ENCODE results near the gene MARF1.
A peak's percentile ranks its signal among the peaks of the same experiment; 100 is the strongest.
"Not testable (repeated sequence)": the region's sequence is repeated elsewhere in the genome, so short reads cannot be mapped to it uniquely, and the experiment has no call there.

Gene MARF1

GRCh38 chr16:15658149-15658548 is 15.2 kb upstream of the MARF1 start:
- H3K4me3 ChIP-seq (ENCODE audit: low read length) = no peak overlapping the region
- no peak for DNase-seq (ENCODE audit: low read depth, low spot score)

GRCh38 chr16:15655561-15655960 is 12.6 kb upstream of the MARF1 start:
- DNase-seq (ENCODE audit: low read depth, low spot score); H3K4me3 ChIP-seq (ENCODE audit: low read length): not testable (repeated sequence)

- DNase-seq (ENCODE audit: low read depth, low spot score) = no peak
- no peak overlapping the region for H3K4me3 ChIP-seq (ENCODE audit: low read length)
Observed at GRCh38 chr16:15654591-15654990, 11.6 kb upstream of the MARF1 start.

- no peak overlapping the region for H3K4me3 ChIP-seq (ENCODE audit: low read length)
- no peak for DNase-seq (ENCODE audit: low read depth, low spot score)
Observed at GRCh38 chr16:15653227-15653626, 10.3 kb upstream of the MARF1 start.

GRCh38 chr16:15652293-15653001 is 9.5 kb upstream of the MARF1 start:
- DNase-seq (ENCODE audit: low read depth, low spot score) = no peak
- no peak overlapping the region for H3K4me3 ChIP-seq (ENCODE audit: low read length)

GRCh38 chr16:15650698-15651171 is 7.8 kb upstream of the MARF1 start:
- no peak for DNase-seq (ENCODE audit: low read depth, low spot score)
- H3K4me3 ChIP-seq (ENCODE audit: low read length) = peak overlapping the region; percentile 93

GRCh38 chr16:15650019-15650697 is 7.2 kb upstream of the MARF1 start, which contains the start of gene NDE1:
Gene NDE1 (plus strand): TSS chr16:15650245. CDS start chr16:15664779, 14,534 bp downstream.
- H3K4me3 ChIP-seq (ENCODE audit: low read length) = peak within 1 kb of the TSS; percentile 93
- DNase-seq (ENCODE audit: low read depth, low spot score) = peak; percentile 67

- no peak for DNase-seq (ENCODE audit: low read depth, low spot score)
- H3K4me3 ChIP-seq (ENCODE audit: low read length) = peak overlapping the region; percentile 55
Observed at GRCh38 chr16:15649727-15650018, 6.7 kb upstream of the MARF1 start.

- not testable (repeated sequence) for DNase-seq (ENCODE audit: low read depth, low spot score)
- H3K4me3 ChIP-seq (ENCODE audit: low read length) = peak overlapping the region; percentile 55
Observed at GRCh38 chr16:15649311-15649710, 6.4 kb upstream of the MARF1 start.

- H3K4me3 ChIP-seq (ENCODE audit: low read length) = no peak overlapping the region
- no peak for DNase-seq (ENCODE audit: low read depth, low spot score)
Observed at GRCh38 chr16:15648135-15648730, 5.3 kb upstream of the MARF1 start.

GRCh38 chr16:15647294-15648014 is 4.5 kb upstream of the MARF1 start:
- DNase-seq (ENCODE audit: low read depth, low spot score) = no peak
- H3K4me3 ChIP-seq (ENCODE audit: low read length) = no peak overlapping the region

- H3K4me3 ChIP-seq (ENCODE audit: low read length); DNase-seq (ENCODE audit: low read depth, low spot score): not testable (repeated sequence)
Observed at GRCh38 chr16:15646557-15647293, 3.8 kb upstream of the MARF1 start.

- not testable (repeated sequence) for H3K4me3 ChIP-seq (ENCODE audit: low read length)
- DNase-seq (ENCODE audit: low read depth, low spot score) = peak; percentile 45
Observed at GRCh38 chr16:15644962-15645465, 2.1 kb upstream of the MARF1 start.

GRCh38 chr16:15644267-15644961 is 1.5 kb upstream of the MARF1 start:
- DNase-seq (ENCODE audit: low read depth, low spot score) = no peak

GRCh38 chr16:15643946-15644250 is 944 bp upstream of the MARF1 start:
- peak overlapping the region; percentile 88 for H3K4me3 ChIP-seq (ENCODE audit: low read length)

More at GRCh38 chr16:15644267-15644961, 1.5 kb upstream of the MARF1 start:
- no peak overlapping the region; the same call in 1 of the 2 replicates for H3K4me3 ChIP-seq (ENCODE audit: low read length)

GRCh38 chr16:15642557-15643047 is 352 bp downstream of the MARF1 start:
- DNase-seq (ENCODE audit: low read depth, low spot score) = peak; percentile 41
- peak overlapping the region; percentile 87 for H3K4me3 ChIP-seq (ENCODE audit: low read length)

More at GRCh38 chr16:15643946-15644250, 944 bp upstream of the MARF1 start:
- no peak for DNase-seq (ENCODE audit: low read depth, low spot score)

GRCh38 chr16:15641753-15642556 is 999 bp downstream of the MARF1 start:
- peak overlapping the region; percentile 87 for H3K4me3 ChIP-seq (ENCODE audit: low read length)
- no peak for DNase-seq (ENCODE audit: low read depth, low spot score)
